ENCODE results near the gene HOOK2.

HOOK2 gene

GRCh38 chr19:12806242-12807081 lies 31.1 kb upstream of the HOOK2 start, which contains the start of gene RNASEH2A (continued):
- TF ChIP-seq PRDM10 (tag by site-specific recombination; IDR thresholded peaks at IDR 0.05) (peak; percentile 99), ZNF677 (tag by site-specific recombination; IDR thresholded peaks at IDR 0.05) (no peak), ZNF488 (tag by site-specific recombination; IDR thresholded peaks at IDR 0.05) (no peak), ZBTB17 (tag by site-specific recombination; IDR thresholded peaks at IDR 0.05) (peak; percentile 63), ZNF571 (tag by site-specific recombination; IDR thresholded peaks at IDR 0.05) (no peak), ZNF169 (tag by site-specific recombination; IDR thresholded peaks at IDR 0.05) (no peak), ZNF23 (tag by site-specific recombination; IDR thresholded peaks at IDR 0.05; ENCODE audit: borderline replicate concordance) (no peak), TRIM28 (IDR thresholded peaks at IDR 0.05; ENCODE audit: borderline replicate concordance, low read length) (no peak), ZBTB26 (tag by site-specific recombination; optimal IDR thresholded peaks at IDR 0.05) (peak; percentile 97), IKZF3 (tag by site-specific recombination; IDR thresholded peaks at IDR 0.05) (0 out of 2 replicates have a peak, but pooled peaks have one; percentile 2), SETDB1 (IDR thresholded peaks at IDR 0.05; ENCODE audit: insufficient read length, low read length) (no peak), ZNF133 (tag by site-specific recombination; IDR thresholded peaks at IDR 0.05) (0 out of 2 replicates have a peak, but pooled peaks have one; percentile 9), ZNF529 (tag by site-specific recombination; IDR thresholded peaks at IDR 0.05; ENCODE audit: insufficient replicate concordance) (no peak), ZBTB7A (tag by site-specific recombination; IDR thresholded peaks at IDR 0.05; ENCODE audit: low read depth) (peak; percentile 70; the same call in 1 of the 2 replicates), ZNF639 (tag by site-specific recombination; IDR thresholded peaks at IDR 0.05) (no peak; the same call in 1 of the 2 replicates), SP3 (tag by site-specific recombination; IDR thresholded peaks at IDR 0.05) (peak; percentile 85), ZBTB44 (tag by site-specific recombination; IDR thresholded peaks at IDR 0.05) (0 out of 2 replicates have a peak, but pooled peaks have one; percentile 33), ZNF112 (tag by site-specific recombination; IDR thresholded peaks at IDR 0.05) (no peak), ZNF555 (tag by site-specific recombination; conservative IDR thresholded peaks at IDR 0.05) (no peak), ZXDB (tag by site-specific recombination; IDR thresholded peaks at IDR 0.05) (peak; percentile 98), ZNF354C (tag by site-specific recombination; IDR thresholded peaks at IDR 0.05; ENCODE audit: borderline replicate concordance, low read depth) (no peak), KLF16 (tag by site-specific recombination; IDR thresholded peaks at IDR 0.05) (peak; percentile 93), ZNF660 (tag by site-specific recombination; IDR thresholded peaks at IDR 0.05) (peak; percentile 42; the same call in 1 of the 2 replicates), ZNF18 (tag by site-specific recombination; IDR thresholded peaks at IDR 0.05) (peak; percentile 48; the same call in 1 of the 2 replicates), PBX3 (CRISPR knock-in tag; IDR thresholded peaks at IDR 0.05) (no peak)

Measured in HEK293 (cell line).